ENCODE measurements around the gene CACNA1G.

Gene CACNA1G

GRCh38 chr17:50649042-50649908 is 88.8 kb downstream of the CACNA1G start:
- TF ChIP-seq CTCF (IDR thresholded peaks at IDR 0.05; ENCODE audit: low read depth, low read length) = no peak

GRCh38 chr17:50651661-50652060 is 91.1 kb downstream of the CACNA1G start:
- H3K4me3 ChIP-seq (replicated peaks in 1 of 2; ENCODE audit: low read depth in 2 of 2, low read length in 2 of 2) = no peak overlapping the region

More at GRCh38 chr17:50649042-50649908, 88.8 kb downstream of the CACNA1G start:
- DNase-seq (ENCODE audit: low read depth in 2 of 2) = peak in 1 of 2 donors; percentile 40
- H3K4me3 ChIP-seq (replicated peaks in 1 of 2; ENCODE audit: low read depth in 2 of 2, low read length in 2 of 2) = no peak overlapping the region

GRCh38 chr17:50653738-50654137 is 93.2 kb downstream of the CACNA1G start:
- H3K4me3 ChIP-seq (replicated peaks in 1 of 2; ENCODE audit: low read depth in 2 of 2, low read length in 2 of 2) = no peak overlapping the region
- no peak for DNase-seq (ENCODE audit: low read depth in 2 of 2)
- TF ChIP-seq CTCF (IDR thresholded peaks at IDR 0.05; ENCODE audit: low read depth, low read length) = no peak

More at GRCh38 chr17:50651661-50652060, 91.1 kb downstream of the CACNA1G start:
- DNase-seq (ENCODE audit: low read depth in 2 of 2) = no peak
- TF ChIP-seq CTCF (IDR thresholded peaks at IDR 0.05; ENCODE audit: low read depth, low read length) = no peak

- no peak for DNase-seq (ENCODE audit: low read depth in 2 of 2)
- no peak for TF ChIP-seq CTCF (IDR thresholded peaks at IDR 0.05; ENCODE audit: low read depth, low read length)
- no peak overlapping the region for H3K4me3 ChIP-seq (replicated peaks in 1 of 2; ENCODE audit: low read depth in 2 of 2, low read length in 2 of 2)
Measured at GRCh38 chr17:50656509-50656908, 96.0 kb downstream of the CACNA1G start.

- TF ChIP-seq CTCF (IDR thresholded peaks at IDR 0.05; ENCODE audit: low read depth, low read length) = no peak
- H3K4me3 ChIP-seq (replicated peaks in 1 of 2; ENCODE audit: low read depth in 2 of 2, low read length in 2 of 2) = no peak overlapping the region
- no peak for DNase-seq (ENCODE audit: low read depth in 2 of 2)
Measured at GRCh38 chr17:50657054-50657453, 96.5 kb downstream of the CACNA1G start.

GRCh38 chr17:50657627-50658026 is 97.1 kb downstream of the CACNA1G start:
- no peak for TF ChIP-seq CTCF (IDR thresholded peaks at IDR 0.05; ENCODE audit: low read depth, low read length)
- no peak overlapping the region for H3K4me3 ChIP-seq (replicated peaks in 1 of 2; ENCODE audit: low read depth in 2 of 2, low read length in 2 of 2)
- no peak for DNase-seq (ENCODE audit: low read depth in 2 of 2)
